ENCODE measurements around the gene KRTAP10-10. TPM values are rescaled to one million over a fixed set of nuclear protein-coding genes. Genes with fewer than 3 reads are reported as not detected.

Gene KRTAP10-10, protein sequence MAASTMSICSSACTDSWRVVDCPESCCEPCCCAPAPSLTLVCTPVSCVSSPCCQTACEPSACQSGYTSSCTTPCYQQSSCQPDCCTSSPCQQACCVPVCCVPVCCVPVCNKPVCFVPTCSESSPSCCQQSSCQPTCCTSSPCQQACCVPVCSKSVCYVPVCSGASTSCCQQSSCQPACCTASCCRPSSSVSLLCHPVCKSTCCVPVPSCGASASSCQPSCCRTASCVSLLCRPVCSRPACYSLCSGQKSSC
- total RNA-seq (2022; extraction: Qiagen RNA extraction) = not detected in 5 replicates

DNA sequence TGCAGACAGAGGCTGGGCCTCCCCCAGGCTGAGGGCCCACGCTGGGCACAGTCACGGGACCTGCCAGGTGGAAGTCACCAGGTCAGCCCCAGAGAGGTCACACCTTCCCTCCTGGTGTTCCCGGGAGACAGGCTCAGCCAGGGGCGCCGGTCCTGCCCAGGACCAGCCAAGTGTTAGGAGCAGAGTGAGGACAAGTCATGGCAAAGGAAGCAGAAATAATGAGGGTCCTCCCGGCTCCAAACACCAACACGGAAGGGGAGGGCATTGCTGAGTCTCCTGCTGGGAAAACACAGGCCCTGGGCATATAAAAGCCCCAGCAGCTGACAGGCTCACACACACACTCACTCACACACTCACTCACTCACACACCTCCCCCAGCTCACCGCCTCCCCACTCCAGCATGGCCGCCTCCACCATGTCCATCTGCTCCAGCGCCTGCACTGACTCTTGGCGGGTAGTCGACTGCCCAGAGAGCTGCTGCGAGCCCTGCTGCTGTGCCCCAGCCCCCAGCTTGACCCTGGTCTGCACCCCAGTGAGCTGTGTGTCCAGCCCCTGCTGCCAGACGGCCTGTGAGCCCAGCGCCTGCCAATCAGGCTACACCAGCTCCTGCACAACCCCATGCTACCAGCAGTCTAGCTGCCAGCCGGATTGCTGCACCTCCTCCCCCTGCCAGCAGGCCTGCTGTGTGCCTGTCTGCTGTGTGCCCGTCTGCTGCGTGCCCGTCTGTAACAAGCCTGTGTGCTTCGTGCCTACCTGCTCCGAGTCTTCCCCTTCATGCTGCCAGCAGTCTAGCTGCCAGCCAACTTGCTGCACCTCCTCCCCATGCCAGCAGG, at the start of gene KRTAP10-10:
Gene KRTAP10-10, plus strand, starts transcription at position 339 of the 833 bp plus-strand sequence. Its CDS starts 62 bp downstream, at position 401.

DNA sequence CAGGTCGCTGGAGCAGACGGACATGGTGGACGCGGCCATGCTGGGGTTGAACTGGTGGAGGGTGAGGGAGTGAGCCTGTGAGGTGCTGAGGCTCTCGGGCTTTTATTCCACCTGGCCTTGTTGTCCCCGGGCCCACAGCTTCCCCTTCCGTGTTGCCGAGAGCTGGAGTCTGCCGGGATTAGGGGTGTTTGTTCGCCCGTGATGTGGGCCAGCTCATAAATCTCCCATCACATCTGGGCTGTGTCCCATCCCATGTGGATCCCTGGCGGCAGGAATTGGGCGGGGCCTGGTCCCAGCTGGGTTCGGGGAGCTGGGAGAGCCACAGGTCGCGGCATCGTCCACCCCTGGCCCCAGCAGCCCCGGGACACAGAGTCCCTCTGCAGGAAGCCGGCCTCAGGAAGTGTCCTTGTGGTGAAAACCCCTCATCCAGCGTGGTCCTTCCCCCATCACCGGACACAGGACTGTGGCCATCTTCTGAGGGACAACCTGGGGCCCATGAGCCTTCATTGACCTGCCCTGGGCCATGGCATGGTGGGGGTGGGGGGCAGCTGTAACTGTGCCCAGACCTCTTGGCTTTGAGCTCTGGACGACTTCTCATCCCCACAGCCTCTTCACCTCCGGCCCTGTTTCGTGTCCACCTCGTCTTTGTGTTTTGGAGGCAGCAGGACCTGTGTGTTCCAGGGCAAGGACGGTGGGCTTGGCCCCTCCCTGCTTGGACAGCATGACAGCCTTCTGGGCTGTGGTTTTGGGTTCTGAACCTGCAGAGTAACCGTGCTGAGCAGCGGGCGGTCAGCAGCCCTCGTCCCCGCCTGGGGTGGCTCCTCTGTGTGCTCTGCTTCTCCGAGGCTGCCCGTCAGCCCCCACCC, 44.5 kb upstream of the KRTAP10-10 start, which contains the start of gene KRTAP10-6:
Gene KRTAP10-6, minus strand, starts transcription at position 60 of the 866 bp plus-strand sequence. Its CDS starts 21 bp downstream, at position 39.

DNA sequence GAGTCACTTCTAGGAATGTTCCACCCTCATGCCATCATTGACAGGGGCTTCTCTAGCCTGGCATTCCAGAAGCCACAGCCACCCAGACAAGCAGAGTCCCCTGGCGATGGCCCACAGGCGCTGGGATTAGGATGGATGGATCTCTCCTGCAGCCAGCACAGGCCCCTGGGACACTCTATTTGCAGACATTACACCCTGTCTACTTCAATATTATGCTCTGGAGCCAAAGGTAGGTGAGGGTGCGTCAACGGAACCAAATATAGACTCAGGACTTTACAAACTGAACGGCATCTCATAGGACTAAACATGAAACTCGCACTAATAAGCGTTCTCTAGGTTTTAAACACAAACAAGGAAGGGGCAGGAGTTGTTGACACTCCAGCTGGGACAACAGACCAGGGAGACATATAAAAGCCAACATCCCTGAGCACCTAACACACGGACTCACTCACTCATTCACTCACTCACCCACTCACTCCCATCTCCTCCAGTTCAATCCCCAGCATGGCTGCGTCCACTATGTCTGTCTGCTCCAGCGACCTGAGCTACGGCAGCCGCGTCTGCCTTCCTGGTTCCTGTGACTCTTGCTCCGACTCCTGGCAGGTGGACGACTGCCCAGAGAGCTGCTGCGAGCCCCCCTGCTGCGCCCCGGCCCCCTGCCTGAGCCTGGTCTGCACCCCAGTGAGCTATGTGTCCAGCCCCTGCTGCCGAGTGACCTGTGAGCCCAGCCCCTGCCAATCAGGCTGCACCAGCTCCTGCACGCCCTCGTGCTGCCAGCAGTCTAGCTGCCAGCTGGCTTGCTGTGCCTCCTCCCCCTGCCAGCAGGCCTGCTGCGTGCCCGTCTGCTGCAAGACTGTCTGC, 36.8 kb upstream of the KRTAP10-10 start, which contains the start of gene KRTAP10-7:
Gene KRTAP10-7, plus strand, starts transcription at position 480 of the 861 bp plus-strand sequence. Its CDS starts 25 bp downstream, at position 505.

DNA sequence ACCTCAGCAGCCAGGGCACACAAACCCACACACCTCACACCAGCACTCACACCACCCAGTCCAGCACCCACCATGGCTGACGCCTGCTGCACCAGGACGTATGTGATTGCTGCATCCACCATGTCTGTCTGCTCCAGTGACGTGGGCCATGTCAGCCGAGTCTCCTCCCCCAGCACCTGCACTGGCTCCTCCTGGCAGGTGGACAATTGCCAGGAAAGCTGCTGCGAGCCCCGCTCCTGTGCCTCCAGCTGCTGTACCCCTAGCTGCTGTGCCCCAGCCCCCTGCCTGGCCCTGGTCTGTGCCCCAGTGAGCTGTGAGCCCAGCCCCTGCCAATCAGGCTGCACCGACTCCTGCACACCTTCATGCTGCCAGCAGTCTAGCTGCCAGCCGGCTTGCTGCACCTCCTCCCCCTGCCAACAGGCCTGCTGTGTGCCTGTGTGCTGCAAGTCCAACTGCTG, 25.1 kb upstream of the KRTAP10-10 start, which contains the start of gene KRTAP10-8:
Gene KRTAP10-8, plus strand, starts transcription at position 51 of the 458 bp plus-strand sequence. Its CDS starts 22 bp downstream, at position 73.

DNA sequence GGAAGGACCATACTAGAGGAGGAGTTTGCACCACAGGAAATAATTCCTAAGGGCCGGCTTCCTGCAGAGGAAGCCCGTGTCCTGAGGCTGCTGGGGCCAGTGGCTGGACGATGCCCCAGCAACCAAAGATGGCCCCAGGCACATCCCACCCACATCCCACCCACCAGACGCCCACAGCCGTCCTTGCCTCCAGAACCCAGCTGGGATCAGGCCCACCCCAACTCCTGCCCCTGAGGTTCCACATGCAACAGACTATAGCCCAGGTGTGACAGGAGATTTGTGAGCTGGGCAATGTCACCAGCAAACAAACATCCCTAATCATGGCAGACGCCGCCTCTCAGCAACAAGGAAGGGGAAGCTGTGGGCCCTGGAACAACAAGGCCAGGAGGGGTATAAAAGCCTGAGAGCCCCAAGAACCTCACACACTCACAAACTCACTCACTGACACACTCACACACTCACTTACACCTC, 10.4 kb upstream of the KRTAP10-10 start, which contains the start of gene KRTAP10-9:
Gene KRTAP10-9, plus strand, starts transcription at position 421 of the 471 bp plus-strand sequence. CDS start 79 bp downstream, outside the sequence.

DNA sequence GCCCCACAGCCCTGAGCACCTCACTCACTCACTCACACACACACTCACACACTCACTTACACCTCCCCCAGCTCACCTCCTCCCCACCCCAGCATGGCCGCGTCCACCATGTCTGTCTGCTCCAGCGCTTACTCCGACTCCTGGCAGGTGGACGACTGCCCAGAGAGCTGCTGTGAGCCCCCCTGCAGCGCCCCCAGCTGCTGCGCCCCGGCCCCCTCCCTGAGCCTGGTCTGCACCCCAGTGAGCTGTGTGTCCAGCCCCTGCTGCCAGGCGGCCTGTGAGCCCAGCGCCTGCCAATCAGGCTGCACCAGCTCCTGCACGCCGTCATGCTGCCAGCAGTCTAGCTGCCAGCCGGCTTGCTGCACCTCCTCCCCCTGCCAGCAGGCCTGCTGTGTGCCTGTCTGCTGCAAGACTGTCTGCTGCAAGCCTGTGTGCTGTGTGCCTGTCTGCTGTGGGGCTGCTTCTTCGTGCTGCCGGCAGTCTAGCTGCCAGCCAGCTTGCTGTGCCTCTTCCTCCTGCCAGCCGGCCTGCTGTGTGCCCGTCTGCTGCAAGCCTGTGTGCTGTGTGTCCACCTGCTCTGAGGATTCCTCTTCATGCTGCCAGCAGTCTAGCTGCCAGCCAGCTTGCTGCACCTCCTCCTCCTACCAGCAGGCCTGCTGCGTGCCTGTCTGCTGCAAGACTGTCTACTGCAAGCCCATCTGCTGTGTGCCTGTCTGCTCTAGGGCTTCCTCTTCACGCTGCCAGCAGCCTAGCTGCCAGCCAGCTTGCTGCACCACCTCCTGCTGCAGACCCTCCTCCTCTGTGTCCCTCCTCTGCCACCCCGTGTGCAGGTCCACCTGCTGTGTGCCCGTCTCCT, 9.4 kb downstream of the KRTAP10-10 start, which contains the start of gene KRTAP10-11:
Gene KRTAP10-11, plus strand, starts transcription at position 49 of the 856 bp plus-strand sequence. Its CDS starts 45 bp downstream, at position 94.

DNA sequence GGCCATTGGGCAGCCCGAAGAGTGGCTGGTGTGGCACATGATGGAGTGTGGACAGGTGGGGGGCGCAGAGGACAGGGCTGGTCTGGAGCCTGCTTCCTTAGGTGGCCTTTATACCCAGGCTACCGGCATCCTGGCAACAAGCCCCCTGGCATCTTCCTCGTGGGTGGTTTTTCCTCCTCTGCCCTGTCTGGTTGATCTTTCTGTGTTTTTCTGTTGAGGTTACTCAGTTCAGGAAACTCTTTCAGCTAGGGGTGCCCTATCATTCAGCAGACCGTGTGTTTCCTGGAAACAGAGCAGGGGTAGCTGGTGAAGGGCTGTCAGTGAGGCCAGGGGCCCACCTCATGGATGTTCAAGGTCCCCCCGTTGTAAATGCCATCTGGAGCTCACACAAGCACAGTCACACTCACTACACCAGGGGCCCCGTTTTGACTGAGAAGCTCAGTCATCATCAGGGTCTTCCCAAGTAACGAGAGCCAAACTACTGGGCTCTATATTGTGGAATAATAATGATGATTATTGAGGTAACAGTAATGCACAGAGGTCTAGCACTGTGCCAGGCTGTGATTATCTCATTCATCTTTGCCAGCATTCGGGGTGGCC, 17.5 kb downstream of the KRTAP10-10 start, which contains the start of gene KRTAP12-4:
Gene KRTAP12-4, minus strand, starts transcription at position 84 of the 600 bp plus-strand sequence. Its CDS starts 45 bp downstream, at position 39.

DNA sequence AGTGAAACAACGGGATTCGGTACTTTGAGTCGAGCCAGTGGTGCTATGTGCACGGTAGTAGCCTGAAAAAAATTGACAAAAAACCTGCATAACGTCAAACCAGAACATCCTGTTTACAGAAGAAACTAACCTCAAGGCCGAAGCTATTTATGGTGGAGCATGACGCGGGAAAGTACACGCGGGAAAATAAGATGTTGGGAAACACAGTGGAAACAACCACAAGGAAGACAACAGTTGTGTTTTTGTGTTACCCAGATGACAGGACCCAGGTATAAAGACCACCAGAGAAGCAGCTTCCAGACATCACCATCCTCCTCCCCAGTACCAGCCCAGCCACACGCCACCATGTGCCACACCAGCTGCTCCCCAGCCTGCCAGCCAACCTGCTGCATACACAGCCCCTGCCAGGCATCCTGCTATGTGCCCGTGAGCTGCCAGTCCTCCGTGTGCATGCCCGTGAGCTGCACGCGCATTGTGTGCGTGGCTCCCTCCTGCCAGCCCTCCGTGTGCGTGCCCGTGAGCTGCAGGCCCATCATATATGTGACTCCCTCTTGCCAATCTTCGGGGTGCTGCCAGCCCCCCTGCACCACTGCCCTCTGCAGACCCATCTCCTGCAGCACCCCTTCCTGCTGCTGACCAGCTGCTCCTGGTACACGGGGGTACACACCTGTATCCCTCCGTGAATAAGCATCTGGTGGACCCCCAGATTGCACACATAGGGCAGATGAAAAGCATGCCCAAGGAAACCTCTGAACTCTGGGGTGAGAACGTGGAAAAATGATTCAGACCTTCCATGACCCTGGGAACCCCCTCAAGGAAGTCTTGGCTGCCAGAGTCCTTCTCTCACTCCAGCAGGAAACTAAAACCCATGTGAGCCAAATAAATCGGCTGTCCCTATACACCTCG, 20.7 kb downstream of the KRTAP10-10 start, which contains the start of gene KRTAP12-3:
Gene KRTAP12-3, plus strand, starts transcription at position 298 of the 906 bp plus-strand sequence. Its CDS starts 48 bp downstream, at position 346.

DNA sequence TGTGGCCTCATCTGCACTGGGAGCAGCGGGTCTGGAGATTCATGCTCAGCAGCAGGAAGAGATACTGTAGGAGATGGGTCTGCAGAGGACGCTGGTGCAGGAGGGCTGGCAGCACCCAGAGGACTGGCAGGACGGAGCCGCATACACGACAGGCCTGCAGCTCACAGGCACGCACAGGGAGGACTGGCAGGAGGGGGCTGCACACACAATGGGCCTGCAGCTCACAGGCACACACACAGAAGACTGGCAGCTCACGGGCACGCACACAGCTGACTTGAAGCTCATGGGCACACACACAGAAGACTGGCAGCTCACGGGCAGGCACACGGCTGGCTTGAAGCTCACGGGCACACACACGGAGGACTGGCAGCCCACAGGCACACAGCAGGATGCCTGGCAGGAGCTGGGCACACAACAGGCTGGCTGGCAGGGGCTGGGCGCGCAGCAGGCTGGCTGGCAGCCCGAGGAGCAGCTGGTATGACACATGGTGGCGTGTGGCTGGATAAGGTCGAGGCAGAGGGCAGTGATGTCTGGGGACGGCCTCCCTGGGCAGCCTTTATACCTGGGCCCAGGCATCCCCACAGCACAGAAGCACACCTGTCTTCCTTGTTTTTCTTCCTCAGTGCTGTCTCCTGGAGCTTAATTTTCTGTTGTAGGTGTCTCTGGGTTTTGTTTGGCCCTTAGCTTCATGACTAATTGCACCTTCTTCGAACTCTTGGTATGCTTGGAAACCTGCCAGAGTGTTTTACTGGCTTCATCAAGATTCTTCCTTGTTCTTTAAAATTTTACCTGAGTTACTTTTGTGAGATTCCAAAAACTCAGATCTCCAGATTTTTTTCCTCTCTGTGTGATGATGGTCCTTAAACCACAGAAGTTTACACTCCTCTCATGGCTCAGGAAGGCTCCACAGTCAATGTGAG, 29.5 kb downstream of the KRTAP10-10 start, which contains the start of gene KRTAP12-2:
Gene KRTAP12-2, minus strand, starts transcription at position 527 of the 920 bp plus-strand sequence. Its CDS starts 41 bp downstream, at position 486.

DNA sequence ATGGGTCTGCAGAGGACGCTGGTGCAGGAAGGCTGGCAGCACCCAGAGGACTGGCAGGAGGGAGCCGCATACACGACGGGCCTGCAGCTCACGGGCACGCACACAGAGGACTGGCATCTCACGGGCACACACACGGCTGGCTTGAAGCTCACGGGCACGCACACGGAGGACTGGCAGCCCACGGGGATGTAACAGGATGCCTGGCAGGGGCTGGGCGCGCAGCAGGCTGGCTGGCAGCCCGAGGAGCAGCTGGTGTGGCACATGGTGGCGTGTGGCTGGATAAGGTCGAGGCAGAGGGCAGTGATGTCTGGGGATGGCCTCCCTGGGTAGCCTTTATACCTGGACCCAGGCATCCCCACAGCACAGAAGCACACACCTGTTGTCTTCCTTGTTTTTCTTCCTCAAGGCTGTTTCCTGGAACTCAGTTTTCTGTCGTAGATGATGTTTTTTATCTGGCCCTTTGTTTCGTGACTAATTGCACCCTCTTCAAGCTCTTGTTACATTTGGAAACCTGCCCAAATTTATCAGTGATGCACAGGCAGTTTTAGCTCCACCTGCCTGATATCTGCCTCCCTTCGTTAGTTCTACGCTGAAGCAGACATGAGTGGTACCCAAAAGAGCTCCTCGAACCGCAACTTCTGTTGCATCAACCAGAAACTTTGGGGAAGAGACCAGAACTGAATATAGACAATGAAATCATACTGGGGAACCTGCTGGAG, 44.9 kb downstream of the KRTAP10-10 start, which contains the start of gene KRTAP12-1:
Gene KRTAP12-1, minus strand, starts transcription at position 303 of the 719 bp plus-strand sequence. Its CDS starts 40 bp downstream, at position 263.

Other genes with a start within 250 kb of the KRTAP10-10 start
- gene LRRC3, start 181.8 kb upstream of the KRTAP10-10 start, total RNA-seq (2022; extraction: Qiagen RNA extraction) = 1.8 to 2.4 TPM (median 2.1 TPM) in 5 replicates
- gene KRTAP10-1, start 97.2 kb upstream of the KRTAP10-10 start, total RNA-seq (2022; extraction: Qiagen RNA extraction) = not detected in 5 replicates
- not detected in 5 replicates for gene KRTAP10-2, start 85.9 kb upstream of the KRTAP10-10 start, total RNA-seq (2022; extraction: Qiagen RNA extraction)
- not detected in 5 replicates for gene KRTAP10-3, start 78.6 kb upstream of the KRTAP10-10 start, total RNA-seq (2022; extraction: Qiagen RNA extraction)
- not detected in 5 replicates for gene KRTAP10-4, start 63.6 kb upstream of the KRTAP10-10 start, total RNA-seq (2022; extraction: Qiagen RNA extraction)
- gene KRTAP10-5, start 56.8 kb upstream of the KRTAP10-10 start, total RNA-seq (2022; extraction: Qiagen RNA extraction) = not detected in 5 replicates
- gene KRTAP10-6, start 44.9 kb upstream of the KRTAP10-10 start, total RNA-seq (2022; extraction: Qiagen RNA extraction) = not detected in 5 replicates
- not detected in 5 replicates for gene KRTAP10-7, start 36.8 kb upstream of the KRTAP10-10 start, total RNA-seq (2022; extraction: Qiagen RNA extraction)
- not detected in 5 replicates for gene KRTAP10-8, start 25.3 kb upstream of the KRTAP10-10 start, total RNA-seq (2022; extraction: Qiagen RNA extraction)
- gene KRTAP10-9, start 10.3 kb upstream of the KRTAP10-10 start, total RNA-seq (2022; extraction: Qiagen RNA extraction) = not detected in 5 replicates
- not detected in 5 replicates for gene KRTAP10-11, start 9.1 kb downstream of the KRTAP10-10 start, total RNA-seq (2022; extraction: Qiagen RNA extraction)
- not detected in 5 replicates for gene KRTAP12-4, start 17.3 kb downstream of the KRTAP10-10 start, total RNA-seq (2022; extraction: Qiagen RNA extraction)
- gene KRTAP12-3, start 20.6 kb downstream of the KRTAP10-10 start, total RNA-seq (2022; extraction: Qiagen RNA extraction) = not detected in 5 replicates
- gene KRTAP12-2, start 29.6 kb downstream of the KRTAP10-10 start, total RNA-seq (2022; extraction: Qiagen RNA extraction) = not detected in 5 replicates
- gene KRTAP12-1, start 44.8 kb downstream of the KRTAP10-10 start, total RNA-seq (2022; extraction: Qiagen RNA extraction) = not detected in 5 replicates
- not detected in 5 replicates for gene KRTAP10-12, start 59.8 kb downstream of the KRTAP10-10 start, total RNA-seq (2022; extraction: Qiagen RNA extraction)
- gene TSPEAR, start 74.2 kb downstream of the KRTAP10-10 start, total RNA-seq (2022; extraction: Qiagen RNA extraction) = not detected in 5 replicates
- gene UBE2G2, start 164.5 kb downstream of the KRTAP10-10 start, total RNA-seq (2022; extraction: Qiagen RNA extraction) = 30.3 to 39.6 TPM (median 32.3 TPM) in 5 replicates
- gene SUMO3, start 180.7 kb downstream of the KRTAP10-10 start, total RNA-seq (2022; extraction: Qiagen RNA extraction) = 59.2 to 68.0 TPM (median 64.4 TPM) in 5 replicates
- gene PTTG1IP, start 236.3 kb downstream of the KRTAP10-10 start, total RNA-seq (2022; extraction: Qiagen RNA extraction) = 93.7 to 101 TPM (median 97.6 TPM) in 5 replicates

Measured in A549 treated with AZD2906 at 1 μM for 4 hours (cell line).